GM23338 (cell line): ENCODE results near the gene LHX5. TPM values are rescaled to one million over a fixed set of nuclear protein-coding genes. Genes with fewer than 3 reads are reported as not detected.

ENCODE experiments used
- ATAC-seq: fragments of 200-7000 bp; cut with Tn5 transposase; 3 replicates; pipeline ENCODE4 v1.9.1; 2020
- DNase-seq: peaks from one replicate; pipeline ENCODE4 v3.0.0-alpha.2; 2015; ENCODE audit warnings: low spot score
- H2AFZ ChIP-seq: fragments of 200-600 bp; sonication (generic); 2 replicates; pipeline ENCODE4 v1.8.0; 2016; ENCODE audit warnings: antibody characterized with exemption, mild to moderate bottlenecking, moderate library complexity
- H3F3A ChIP-seq: fragments of 200-600 bp; sonication (generic); replicated peaks from 2 replicates; pipeline ENCODE4 v1.8.0; 2017; ENCODE audit warnings: antibody characterized with exemption, mixed run types, low read depth
- H3K27ac ChIP-seq: fragments of 200-600 bp; sonication (generic); 2 replicates; pipeline ENCODE4 v1.6.1; 2016; ENCODE audit warnings: low read depth
- H3K27me3 ChIP-seq: fragments of 200-600 bp; sonication (generic); 2 replicates; pipeline ENCODE4 v1.8.0; 2016; ENCODE audit warnings: mild to moderate bottlenecking, mixed run types, moderate library complexity; ENCODE audit not compliant: insufficient read depth
- H3K36me3 ChIP-seq: fragments of 200-600 bp; sonication (generic); 2 replicates; pipeline ENCODE4 v1.8.0; 2016; ENCODE audit warnings: mild to moderate bottlenecking; ENCODE audit not compliant: insufficient read depth
- H3K4me1 ChIP-seq: fragments of 200-600 bp; sonication (generic); 2 replicates; pipeline ENCODE4 v1.8.0; 2016; ENCODE audit warnings: mild to moderate bottlenecking, moderate library complexity; ENCODE audit not compliant: insufficient read depth
- H3K4me2 ChIP-seq: fragments of 200-600 bp; sonication (generic); 2 replicates; pipeline ENCODE4 v1.7.1; 2017; ENCODE audit warnings: mixed run types
- H3K4me3 ChIP-seq: fragments of 200-600 bp; sonication (generic); 2 replicates; pipeline ENCODE4 v1.6.1; 2016; ENCODE audit warnings: mixed run types
- H3K79me2 ChIP-seq: fragments of 200-600 bp; sonication (generic); replicated peaks from 2 replicates; pipeline ENCODE4 v1.8.0; 2017; ENCODE audit warnings: mild to moderate bottlenecking; ENCODE audit not compliant: insufficient read depth
- H3K9me2 ChIP-seq: fragments of 200-600 bp; sonication (generic); 2 replicates; pipeline ENCODE4 v1.8.0; 2017; ENCODE audit not compliant: insufficient read depth
- H4K20me1 ChIP-seq: fragments of 200-600 bp; sonication (generic); replicated peaks from 2 replicates; pipeline ENCODE4 v1.8.0; 2017; ENCODE audit warnings: mild to moderate bottlenecking; ENCODE audit not compliant: insufficient read depth
- H3K27ac Mint-ChIP-seq: 2 replicates; pipeline ENCODE4 v1.8.0; 2020; ENCODE audit warnings: inconsistent platforms, mild to moderate bottlenecking, moderate library complexity, mixed read lengths
- H3K27me3 Mint-ChIP-seq: 3 replicates; pipeline ENCODE4 v1.8.0; 2022; ENCODE audit warnings: low read depth, mild to moderate bottlenecking, moderate library complexity, mixed read lengths, inconsistent platforms; ENCODE audit not compliant: insufficient read depth, poor library complexity
- H3K36me3 Mint-ChIP-seq: 3 replicates; pipeline ENCODE4 v1.8.0; 2021; ENCODE audit warnings: low read depth, mild to moderate bottlenecking, inconsistent platforms, moderate library complexity, mixed read lengths
- H3K4me1 Mint-ChIP-seq: 3 replicates; pipeline ENCODE4 v1.8.0; 2020; ENCODE audit warnings: mild to moderate bottlenecking, inconsistent platforms, mixed read lengths
- H3K4me3 Mint-ChIP-seq: 3 replicates; pipeline ENCODE4 v1.8.0; 2021; ENCODE audit warnings: moderate library complexity, mild to moderate bottlenecking, inconsistent platforms, mixed read lengths
- H3K9me3 Mint-ChIP-seq: 3 replicates; pipeline ENCODE4 v1.8.0; 2020; ENCODE audit warnings: moderate library complexity, mild to moderate bottlenecking, inconsistent platforms, mixed read lengths
- CREB1 ChIP-seq: fragments of 250-450 bp; sonication (Bioruptor Pico); IDR thresholded peaks from 2 replicates; pipeline ENCODE4 v1.5.0; 2020; ENCODE audit warnings: low read depth, mild to moderate bottlenecking, moderate library complexity
- ETS1 ChIP-seq: IDR thresholded peaks from 2 replicates; pipeline ENCODE4 v1.6.1; 2016; ENCODE audit warnings: antibody characterized with exemption
- EZH2 ChIP-seq: fragments of 200-600 bp; sonication (generic); IDR thresholded peaks from one replicate; pipeline ENCODE4 v1.8.0; 2017; ENCODE audit warnings: antibody characterized with exemption, mild to moderate bottlenecking, low read depth; ENCODE audit not compliant: unreplicated experiment
- EZH2phosphoT487 ChIP-seq: fragments of 200-600 bp; sonication (generic); IDR thresholded peaks from one replicate; pipeline ENCODE4 v1.8.1; 2018; ENCODE audit warnings: antibody characterized with exemption; ENCODE audit not compliant: unreplicated experiment
- JUNB ChIP-seq: IDR thresholded peaks from one replicate; pipeline ENCODE4 v1.6.1; 2016; ENCODE audit warnings: antibody characterized with exemption; ENCODE audit not compliant: unreplicated experiment
- NANOG ChIP-seq: IDR thresholded peaks from 2 replicates; pipeline ENCODE4 v1.6.1; 2016; ENCODE audit warnings: antibody characterized with exemption, borderline replicate concordance
- POLR2AphosphoS5 ChIP-seq: IDR thresholded peaks from 2 replicates; pipeline ENCODE4 v1.6.1; 2016; ENCODE audit warnings: antibody characterized with exemption, low read depth
- STAT1 ChIP-seq: IDR thresholded peaks from one replicate; pipeline ENCODE4 v1.6.1; 2016; ENCODE audit warnings: antibody characterized with exemption; ENCODE audit not compliant: unreplicated experiment
- ZNF114 ChIP-seq: fragments of 250-450 bp; sonication (Bioruptor Pico); IDR thresholded peaks from 2 replicates; pipeline ENCODE4 v1.5.0; 2020; ENCODE audit warnings: mild to moderate bottlenecking, moderate library complexity
- ZNF331 ChIP-seq: fragments of 250-450 bp; sonication (Bioruptor Pico); IDR thresholded peaks from 2 replicates; pipeline ENCODE4 v1.5.0; 2020; ENCODE audit warnings: low read depth, mild to moderate bottlenecking, moderate library complexity
- ZNF462 ChIP-seq: fragments of 250-450 bp; sonication (Bioruptor Pico); IDR thresholded peaks from 2 replicates; pipeline ENCODE4 v1.5.0; 2020; ENCODE audit warnings: mild to moderate bottlenecking, moderate library complexity
- polyA plus RNA-seq: library from polyadenylated mRNA; unstranded; fragments of >200 nt; fragmentation: Nextera tagmentation; extraction: Ambion mirVana; gene quantifications from 2 replicates; pipeline ENCODE4 v1.2.1, GENCODE V29; 2016
- total RNA-seq: library from RNA; depleted of rRNA; stranded (reverse); fragments of >200 nt; shearing (Covaris generic); gene quantifications from 2 replicates; pipeline ENCODE4 v1.2.3, GENCODE V29; 2014
- TF ChIP-seq, protein P1 (sequence below), 2 experiments: fragments of 200-600 bp in 1 of 2; sonication (generic) in 1 of 2; conservative IDR thresholded peaks; 2 replicates each; pipeline versions ENCODE4 v1.5.1 to v1.6.1; 2016 to 2017; ENCODE audit warnings: antibody characterized with exemption in 2 of 2, low read depth in 2 of 2, mild to moderate bottlenecking in 2 of 2, moderate library complexity in 1 of 2
- TF ChIP-seq, protein P2 (sequence below): IDR thresholded peaks from one replicate; pipeline ENCODE4 v1.6.1; 2018; ENCODE audit warnings: antibody characterized with exemption; ENCODE audit not compliant: unreplicated experiment

The LHX5 gene
- total and polyA plus RNA-seq, 2 experiments from 2014 or later = 0.18 TPM; not detected in 1

DNA sequence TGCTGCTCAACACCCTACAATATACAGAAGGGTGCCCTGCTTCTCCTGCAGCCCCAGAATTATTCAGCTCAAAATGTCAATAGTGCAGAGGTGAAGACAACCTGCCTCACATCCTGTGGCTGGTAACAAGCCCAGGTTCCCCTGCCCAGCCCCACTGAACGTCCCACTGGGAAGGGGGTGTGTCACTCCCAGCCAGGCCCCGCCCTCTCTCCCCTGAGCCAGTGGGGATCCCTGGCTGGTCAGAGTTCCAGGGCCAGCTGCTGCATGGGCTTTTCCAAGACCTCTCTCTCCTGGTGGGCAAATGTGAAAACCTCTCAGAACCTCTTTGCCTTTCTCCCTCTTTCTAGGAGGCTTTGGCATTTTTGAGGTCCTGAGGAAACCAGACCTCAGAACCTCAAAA lies 13.7 kb upstream of the LHX5 start:
- Mint-ChIP-seq H3K27ac (no peak overlapping the region), H3K4me3 (no peak overlapping the region), H3K27me3 (peaks cover 46% of the 10 kb centered on the region), H3K36me3 (no peaks in the 10 kb centered on the region; the same call in 2 of the 3 replicates), H3K4me1 (peaks cover 44% of the 10 kb centered on the region), H3K9me3 (peaks cover 4% of the 10 kb centered on the region; the same call in 1 of the 3 replicates)
- peaks cover 41% of the 10 kb centered on the region for H3K27me3 ChIP-seq
- TF ChIP-seq ZNF331 (CRISPR knock-in tag) = no peak
- TF ChIP-seq ZNF462 (CRISPR knock-in tag) = no peak
- TF ChIP-seq, protein P1, sequence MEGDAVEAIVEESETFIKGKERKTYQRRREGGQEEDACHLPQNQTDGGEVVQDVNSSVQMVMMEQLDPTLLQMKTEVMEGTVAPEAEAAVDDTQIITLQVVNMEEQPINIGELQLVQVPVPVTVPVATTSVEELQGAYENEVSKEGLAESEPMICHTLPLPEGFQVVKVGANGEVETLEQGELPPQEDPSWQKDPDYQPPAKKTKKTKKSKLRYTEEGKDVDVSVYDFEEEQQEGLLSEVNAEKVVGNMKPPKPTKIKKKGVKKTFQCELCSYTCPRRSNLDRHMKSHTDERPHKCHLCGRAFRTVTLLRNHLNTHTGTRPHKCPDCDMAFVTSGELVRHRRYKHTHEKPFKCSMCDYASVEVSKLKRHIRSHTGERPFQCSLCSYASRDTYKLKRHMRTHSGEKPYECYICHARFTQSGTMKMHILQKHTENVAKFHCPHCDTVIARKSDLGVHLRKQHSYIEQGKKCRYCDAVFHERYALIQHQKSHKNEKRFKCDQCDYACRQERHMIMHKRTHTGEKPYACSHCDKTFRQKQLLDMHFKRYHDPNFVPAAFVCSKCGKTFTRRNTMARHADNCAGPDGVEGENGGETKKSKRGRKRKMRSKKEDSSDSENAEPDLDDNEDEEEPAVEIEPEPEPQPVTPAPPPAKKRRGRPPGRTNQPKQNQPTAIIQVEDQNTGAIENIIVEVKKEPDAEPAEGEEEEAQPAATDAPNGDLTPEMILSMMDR (conservative IDR thresholded peaks at IDR 0.05; ENCODE audit: low read depth in 2 of 2) = no peak
- TF ChIP-seq CREB1 (CRISPR knock-in tag) = no peak
- TF ChIP-seq ZNF114 (CRISPR knock-in tag) = no peak
- no peak for TF ChIP-seq POLR2AphosphoS5
- no peak for TF ChIP-seq ETS1
- TF ChIP-seq EZH2phosphoT487 = no peak
- TF ChIP-seq NANOG = no peak
- TF ChIP-seq EZH2 = no peak
- TF ChIP-seq, protein P2, sequence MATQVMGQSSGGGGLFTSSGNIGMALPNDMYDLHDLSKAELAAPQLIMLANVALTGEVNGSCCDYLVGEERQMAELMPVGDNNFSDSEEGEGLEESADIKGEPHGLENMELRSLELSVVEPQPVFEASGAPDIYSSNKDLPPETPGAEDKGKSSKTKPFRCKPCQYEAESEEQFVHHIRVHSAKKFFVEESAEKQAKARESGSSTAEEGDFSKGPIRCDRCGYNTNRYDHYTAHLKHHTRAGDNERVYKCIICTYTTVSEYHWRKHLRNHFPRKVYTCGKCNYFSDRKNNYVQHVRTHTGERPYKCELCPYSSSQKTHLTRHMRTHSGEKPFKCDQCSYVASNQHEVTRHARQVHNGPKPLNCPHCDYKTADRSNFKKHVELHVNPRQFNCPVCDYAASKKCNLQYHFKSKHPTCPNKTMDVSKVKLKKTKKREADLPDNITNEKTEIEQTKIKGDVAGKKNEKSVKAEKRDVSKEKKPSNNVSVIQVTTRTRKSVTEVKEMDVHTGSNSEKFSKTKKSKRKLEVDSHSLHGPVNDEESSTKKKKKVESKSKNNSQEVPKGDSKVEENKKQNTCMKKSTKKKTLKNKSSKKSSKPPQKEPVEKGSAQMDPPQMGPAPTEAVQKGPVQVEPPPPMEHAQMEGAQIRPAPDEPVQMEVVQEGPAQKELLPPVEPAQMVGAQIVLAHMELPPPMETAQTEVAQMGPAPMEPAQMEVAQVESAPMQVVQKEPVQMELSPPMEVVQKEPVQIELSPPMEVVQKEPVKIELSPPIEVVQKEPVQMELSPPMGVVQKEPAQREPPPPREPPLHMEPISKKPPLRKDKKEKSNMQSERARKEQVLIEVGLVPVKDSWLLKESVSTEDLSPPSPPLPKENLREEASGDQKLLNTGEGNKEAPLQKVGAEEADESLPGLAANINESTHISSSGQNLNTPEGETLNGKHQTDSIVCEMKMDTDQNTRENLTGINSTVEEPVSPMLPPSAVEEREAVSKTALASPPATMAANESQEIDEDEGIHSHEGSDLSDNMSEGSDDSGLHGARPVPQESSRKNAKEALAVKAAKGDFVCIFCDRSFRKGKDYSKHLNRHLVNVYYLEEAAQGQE = no peak
- TF ChIP-seq STAT1 = no peak
- no peak for TF ChIP-seq JUNB
- peak; percentile 85 for ATAC-seq
- peaks cover 40% of the 10 kb centered on the region for H3K4me1 ChIP-seq
- H3K4me2 ChIP-seq = 0 out of 2 replicates have a peak overlapping the region, but pooled peaks have one; percentile 34
- H3K27ac ChIP-seq = no peak overlapping the region
- peak; percentile 70 for DNase-seq
- H3K36me3 ChIP-seq = no peaks in the 10 kb centered on the region
- 0 out of 2 replicates have a peak overlapping the region, but pooled peaks have one; percentile 25 for H2AFZ ChIP-seq
- H4K20me1 ChIP-seq = no peaks in the 10 kb centered on the region; the same call in 1 of the 2 replicates
- H3K4me3 ChIP-seq = no peak overlapping the region
- no peaks in the 10 kb centered on the region for H3K9me2 ChIP-seq
- H3K79me2 ChIP-seq = no peaks in the 10 kb centered on the region
- H3F3A ChIP-seq = peaks cover 5% of the 10 kb centered on the region; the same call in 1 of the 2 replicates
